Tibial nerve (tissue), 4 donors: Measurements from ENCODE around the gene CYP2D6. TPM values are rescaled to one million over a fixed set of nuclear protein-coding genes. Genes with fewer than 3 reads are reported as not detected.
"Not testable (repeated sequence)": the region's sequence is repeated elsewhere in the genome, so short reads cannot be mapped to it uniquely, and the experiment has no call there.

Source experiments
- DNase-seq, 2 donors: peaks; one replicate each; pipeline ENCODE4 v3.0.0-alpha.2; 2019; ENCODE audit warnings: low spot score in 2 of 2
- H3K27ac ChIP-seq, 4 donors: fragments of 200-600 bp; sonication (generic) in 3 of 4; one replicate each; pipeline ENCODE4 v1.5.1; 2017 to 2019; ENCODE audit warnings: mild to moderate bottlenecking in 1 of 4
- H3K27me3 ChIP-seq, 2 donors: fragments of 200-600 bp; sonication (generic) in 1 of 2; one replicate each; pipeline versions ENCODE4 v1.5.1 to v1.6.0; 2017 to 2019
- H3K36me3 ChIP-seq, 3 donors: fragments of 200-600 bp; sonication (generic); one replicate each; pipeline ENCODE4 v1.5.1; 2018 to 2019
- H3K4me1 ChIP-seq, 4 donors: fragments of 200-600 bp; sonication (generic) in 3 of 4; one replicate each; pipeline ENCODE4 v1.5.1; 2017 to 2019
- H3K4me3 ChIP-seq, 4 donors: fragments of 200-600 bp; sonication (generic) in 3 of 4; one replicate each; pipeline ENCODE4 v1.5.1; 2017 to 2019; ENCODE audit warnings: mild to moderate bottlenecking in 1 of 4, moderate library complexity in 1 of 4
- H3K9me3 ChIP-seq, 4 donors: fragments of 200-600 bp; sonication (generic) in 3 of 4; one replicate each; pipeline ENCODE4 v1.5.1; 2017 to 2019
- EP300 ChIP-seq, 2 donors: sonication (generic); formaldehyde crosslinking; IDR thresholded peaks; one replicate each; pipeline ENCODE4 v1.6.1; 2017; ENCODE audit warnings: antibody characterized with exemption in 2 of 2, mild to moderate bottlenecking in 1 of 2
- POLR2A ChIP-seq, 2 donors: fragments of 450-650 bp; IDR thresholded peaks; one replicate each; pipeline ENCODE4 v1.6.1; 2017; ENCODE audit warnings: antibody characterized with exemption in 2 of 2, mild to moderate bottlenecking in 2 of 2, moderate library complexity in 2 of 2
- WGBS, 2 donors: methylation state at CpG; one replicate each; pipeline ENCODE4 v1.1.5; 2018; 5-methylcytosine and 5-hydroxymethylcytosine counted together
- total RNA-seq, 4 donors: library from RNA; depleted of rRNA; stranded (reverse); fragments of >200 nt; gene quantifications; one replicate each; pipeline ENCODE4 v1.1.0, GENCODE V29; 2016
- TF ChIP-seq, protein P1 (sequence below), 5 experiments: fragments of 200-600 bp in 3 of 5; fragments of 450-650 bp in 2 of 5; sonication (generic) in 3 of 5; IDR thresholded peaks; one replicate each; pipeline ENCODE4 v1.5.1; 2016 to 2019; ENCODE audit warnings: antibody characterized with exemption in 5 of 5, mild to moderate bottlenecking in 3 of 5, moderate library complexity in 2 of 5

Gene CYP2D6
- 1 to 10 TPM in 1 of 4 donors, under 1 TPM in 3; 0.30 to 1.1 (median 0.61) TPM for total RNA-seq

GRCh38 chr22:42130639-42131431 is at the start of gene CYP2D6:
CYP2D6 (minus strand) TSS chr22:42130810; CDS start chr22:42130791, 19 bp downstream.
- WGBS, 2 donors = 86 to 93% methylated on average over 10 to 14 of the region's 14 CpGs
- H3K36me3 ChIP-seq, H3K27me3 ChIP-seq, H3K4me1 ChIP-seq, H3K4me3 ChIP-seq, H3K27ac ChIP-seq, DNase-seq: not testable (repeated sequence)
- peaks cover 0 to 10% (median 0%) of the 10 kb centered on the region in 4 donors for H3K9me3 ChIP-seq

DNA sequence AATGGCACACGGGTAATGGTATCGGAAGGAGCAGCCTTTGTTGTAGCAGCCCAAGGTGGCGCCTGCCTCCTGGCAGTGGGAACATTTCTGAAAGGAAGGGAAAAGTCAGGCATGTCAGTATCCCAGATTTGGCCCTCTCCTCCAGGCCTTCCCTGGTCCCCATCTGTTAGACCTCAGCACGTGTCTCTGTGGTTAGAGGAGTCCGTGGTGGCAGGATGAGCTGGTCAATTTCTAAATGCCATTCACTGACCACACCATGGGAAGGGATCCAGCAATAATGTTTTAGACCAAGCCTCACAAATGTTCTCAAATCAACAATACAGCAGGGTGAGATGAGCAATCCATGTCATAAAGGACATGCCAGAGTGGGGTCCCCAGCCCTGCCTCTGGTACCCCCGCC is 49.0 kb upstream of the CYP2D6 start:
- no peak for DNase-seq
- Histone ChIP-seq H3K27ac (peak overlapping the region in 1 of 4 donors; percentile 11), H3K9me3 (no peaks in the 10 kb centered on the region), H3K4me3 (no peak overlapping the region), H3K4me1 (peaks cover 0 to 18% (median 3%) of the 10 kb centered on the region in 4 donors), H3K27me3 (no peaks in the 10 kb centered on the region), H3K36me3 (peaks cover 0 to 32% (median 0%) of the 10 kb centered on the region in 3 donors)
- WGBS, 2 donors = 63 to 73% methylated on average over 6 of the region's 6 CpGs
- no peak for TF ChIP-seq EP300 (IDR thresholded peaks at IDR 0.05)
- TF ChIP-seq POLR2A (IDR thresholded peaks at IDR 0.05) = no peak
- TF ChIP-seq, protein P1, sequence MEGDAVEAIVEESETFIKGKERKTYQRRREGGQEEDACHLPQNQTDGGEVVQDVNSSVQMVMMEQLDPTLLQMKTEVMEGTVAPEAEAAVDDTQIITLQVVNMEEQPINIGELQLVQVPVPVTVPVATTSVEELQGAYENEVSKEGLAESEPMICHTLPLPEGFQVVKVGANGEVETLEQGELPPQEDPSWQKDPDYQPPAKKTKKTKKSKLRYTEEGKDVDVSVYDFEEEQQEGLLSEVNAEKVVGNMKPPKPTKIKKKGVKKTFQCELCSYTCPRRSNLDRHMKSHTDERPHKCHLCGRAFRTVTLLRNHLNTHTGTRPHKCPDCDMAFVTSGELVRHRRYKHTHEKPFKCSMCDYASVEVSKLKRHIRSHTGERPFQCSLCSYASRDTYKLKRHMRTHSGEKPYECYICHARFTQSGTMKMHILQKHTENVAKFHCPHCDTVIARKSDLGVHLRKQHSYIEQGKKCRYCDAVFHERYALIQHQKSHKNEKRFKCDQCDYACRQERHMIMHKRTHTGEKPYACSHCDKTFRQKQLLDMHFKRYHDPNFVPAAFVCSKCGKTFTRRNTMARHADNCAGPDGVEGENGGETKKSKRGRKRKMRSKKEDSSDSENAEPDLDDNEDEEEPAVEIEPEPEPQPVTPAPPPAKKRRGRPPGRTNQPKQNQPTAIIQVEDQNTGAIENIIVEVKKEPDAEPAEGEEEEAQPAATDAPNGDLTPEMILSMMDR (IDR thresholded peaks at IDR 0.05) = no peak

GRCh38 chr22:42178910-42179519 is 48.4 kb upstream of the CYP2D6 start:
- Histone ChIP-seq H3K4me3 (no peak overlapping the region), H3K27me3 (no peaks in the 10 kb centered on the region), H3K4me1 (peaks cover 0 to 21% (median 3%) of the 10 kb centered on the region in 4 donors), H3K27ac (no peak overlapping the region), H3K36me3 (peaks cover 0 to 35% (median 0%) of the 10 kb centered on the region in 3 donors), H3K9me3 (no peaks in the 10 kb centered on the region)
- 95 to 100% methylated on average over 2 of the region's 2 CpGs for WGBS, 2 donors
- no peak for TF ChIP-seq POLR2A (IDR thresholded peaks at IDR 0.05)
- TF ChIP-seq, protein P1 (IDR thresholded peaks at IDR 0.05) = no peak
- TF ChIP-seq EP300 (IDR thresholded peaks at IDR 0.05) = no peak
- no peak for DNase-seq

DNA sequence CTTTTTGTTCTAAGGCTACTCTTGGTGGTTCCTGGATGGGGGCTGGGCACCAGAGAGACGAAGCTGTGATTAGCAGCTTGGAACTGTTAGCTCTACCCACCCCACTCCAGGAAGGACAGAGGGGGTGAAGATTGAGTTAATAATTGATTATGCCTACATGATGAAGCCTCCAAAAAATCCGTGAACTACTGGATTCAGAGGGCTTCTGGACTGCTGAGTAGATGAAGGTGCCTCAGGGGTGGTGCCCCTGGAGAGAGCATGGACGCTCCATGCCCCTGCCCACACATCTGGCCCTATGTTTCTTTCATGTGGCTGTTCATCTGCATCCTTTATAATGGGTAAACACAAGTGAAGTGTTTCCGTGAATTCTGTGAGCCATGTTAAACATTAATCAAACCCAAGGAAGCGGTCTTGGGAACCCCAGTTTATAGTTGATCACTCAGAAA is 47.3 kb upstream of the CYP2D6 start:
- H3K9me3 ChIP-seq = no peaks in the 10 kb centered on the region
- H3K36me3 ChIP-seq = peaks cover 0 to 35% (median 0%) of the 10 kb centered on the region in 3 donors
- 79 to 85% methylated on average over 5 of the region's 5 CpGs for WGBS, 2 donors
- no peak for DNase-seq
- H3K4me3 ChIP-seq = no peak overlapping the region
- H3K27me3 ChIP-seq = no peaks in the 10 kb centered on the region
- peaks cover 0 to 31% (median 5%) of the 10 kb centered on the region in 4 donors for H3K4me1 ChIP-seq
- no peak overlapping the region for H3K27ac ChIP-seq
- no peak for TF ChIP-seq POLR2A (IDR thresholded peaks at IDR 0.05)
- TF ChIP-seq, protein P1 (IDR thresholded peaks at IDR 0.05) = no peak
- no peak for TF ChIP-seq EP300 (IDR thresholded peaks at IDR 0.05)

DNA sequence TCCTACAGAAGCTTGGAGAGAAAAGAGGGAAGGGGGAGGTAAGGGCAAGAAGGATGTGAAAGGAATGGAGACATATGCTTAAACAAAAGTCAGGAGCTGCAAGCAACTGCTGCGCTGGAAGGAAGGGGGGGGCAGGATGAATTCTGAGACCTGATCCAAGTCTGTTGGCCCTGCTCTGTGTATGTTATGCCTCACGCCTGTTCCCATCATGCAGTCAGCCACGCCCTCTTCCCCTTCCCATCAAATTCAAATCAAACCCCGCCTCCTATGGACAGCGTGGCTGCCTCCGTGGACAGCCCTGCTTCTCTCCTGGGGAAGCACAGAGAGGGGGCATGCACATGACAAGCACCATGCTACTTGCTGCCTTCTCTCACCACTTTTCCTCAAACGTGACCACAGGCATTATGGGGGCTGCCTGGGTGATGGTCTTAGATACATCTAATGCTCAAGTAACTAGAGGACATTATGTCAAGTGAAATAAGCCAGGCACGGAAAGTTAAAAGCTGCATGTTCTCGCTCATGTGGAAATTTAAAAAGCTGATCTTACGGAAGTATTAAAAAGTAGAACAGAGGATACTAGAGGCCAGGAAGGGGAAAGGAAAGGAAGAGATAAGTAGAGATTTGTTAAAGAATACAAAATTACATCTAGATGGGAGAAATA is 45.8 kb upstream of the CYP2D6 start:
- no peak overlapping the region for H3K4me3 ChIP-seq
- TF ChIP-seq, protein P1 (IDR thresholded peaks at IDR 0.05) = no peak
- no peak for TF ChIP-seq EP300 (IDR thresholded peaks at IDR 0.05)
- no peak for TF ChIP-seq POLR2A (IDR thresholded peaks at IDR 0.05)
- no peak overlapping the region for H3K27ac ChIP-seq
- no peak for DNase-seq
- H3K27me3 ChIP-seq = no peaks in the 10 kb centered on the region
- H3K4me1 ChIP-seq = peaks cover 0 to 42% (median 10%) of the 10 kb centered on the region in 4 donors
- H3K9me3 ChIP-seq = no peaks in the 10 kb centered on the region
- H3K36me3 ChIP-seq = peaks cover 0 to 35% (median 0%) of the 10 kb centered on the region in 3 donors
- WGBS, 2 donors = 87 to 90% methylated on average over 10 of the region's 10 CpGs
